HepG2 (cell line): Measurements from ENCODE around the gene PRXL2B. TPM values are rescaled to one million over a fixed set of nuclear protein-coding genes. Genes with fewer than 3 reads are reported as not detected.
A peak's percentile ranks its signal among the peaks of the same experiment; 100 is the strongest.

Source experiments
- ARID4A ChIP-seq: sonication (generic); formaldehyde crosslinking; IDR thresholded peaks from 2 replicates; pipeline ENCODE4 v1.5.0; 2020; ENCODE audit warnings: mild to moderate bottlenecking, missing genetic modification reagents, borderline replicate concordance
- BRD4 ChIP-seq: sonication (generic); formaldehyde crosslinking; IDR thresholded peaks from 2 replicates; pipeline ENCODE4 v1.4.0; 2020; ENCODE audit warnings: missing genetic modification reagents
- FOXO1 ChIP-seq: sonication (generic); formaldehyde crosslinking; IDR thresholded peaks from 2 replicates; pipeline ENCODE4 v1.4.0; 2020; ENCODE audit warnings: missing genetic modification reagents
- FOXP4 ChIP-seq: sonication (generic); formaldehyde crosslinking; IDR thresholded peaks from 2 replicates; pipeline ENCODE4 v1.4.0; 2020; ENCODE audit warnings: missing genetic modification reagents
- GABPB1 ChIP-seq: IDR thresholded peaks from 2 replicates; pipeline ENCODE4 v1.6.1; 2016; ENCODE audit warnings: mild to moderate bottlenecking, missing genetic modification reagents, moderate library complexity, missing compliant biosample characterization
- GLI4 ChIP-seq: sonication (generic); formaldehyde crosslinking; IDR thresholded peaks from 2 replicates; pipeline ENCODE4 v1.5.1; 2020; ENCODE audit warnings: missing genetic modification reagents, mild to moderate bottlenecking, moderate library complexity, borderline replicate concordance
- KDM6A ChIP-seq: IDR thresholded peaks from 2 replicates; pipeline ENCODE4 v1.6.1; 2016; ENCODE audit warnings: low read depth
- NFKB2 ChIP-seq: sonication (generic); formaldehyde crosslinking; IDR thresholded peaks from 2 replicates; pipeline ENCODE4 v1.4.0; 2020; ENCODE audit warnings: missing genetic modification reagents, borderline replicate concordance
- SKI ChIP-seq: fragments of 450-650 bp; IDR thresholded peaks from one replicate; pipeline ENCODE4 v1.6.1; 2018; ENCODE audit warnings: mild to moderate bottlenecking; ENCODE audit not compliant: partially characterized antibody
- TCF7 ChIP-seq: sonication (generic); IDR thresholded peaks from 2 replicates; pipeline ENCODE4 v1.6.1; 2016; ENCODE audit warnings: antibody characterized with exemption, low read depth
- THAP8 ChIP-seq: sonication (generic); formaldehyde crosslinking; IDR thresholded peaks from 2 replicates; pipeline ENCODE4 v1.5.1; 2020; ENCODE audit warnings: missing genetic modification reagents, mild to moderate bottlenecking, borderline replicate concordance
- ZBTB7B ChIP-seq: sonication (generic); formaldehyde crosslinking; IDR thresholded peaks from 2 replicates; pipeline ENCODE4 v1.4.0; 2020; ENCODE audit warnings: missing genetic modification reagents
- ZFP62 ChIP-seq: sonication (generic); formaldehyde crosslinking; IDR thresholded peaks from 2 replicates; pipeline ENCODE4 v1.4.0; 2020; ENCODE audit warnings: missing genetic modification reagents
- ZNF232 ChIP-seq: sonication (generic); formaldehyde crosslinking; IDR thresholded peaks from 2 replicates; pipeline ENCODE4 v1.4.0; 2020; ENCODE audit warnings: missing genetic modification reagents, borderline replicate concordance
- ZNF441 ChIP-seq: sonication (generic); formaldehyde crosslinking; IDR thresholded peaks from 2 replicates; pipeline ENCODE4 v1.7.0; 2021; ENCODE audit warnings: missing genetic modification reagents, borderline replicate concordance
- ZNF577 ChIP-seq: sonication (generic); formaldehyde crosslinking; IDR thresholded peaks from 2 replicates; pipeline ENCODE4 v1.4.0; 2020; ENCODE audit warnings: mild to moderate bottlenecking, low read depth, missing genetic modification reagents, borderline replicate concordance
- ZNF629 ChIP-seq: sonication (generic); formaldehyde crosslinking; conservative IDR thresholded peaks from 2 replicates; pipeline ENCODE4 v1.5.0; 2020; ENCODE audit warnings: missing genetic modification reagents
- ZNF770 ChIP-seq: sonication (generic); formaldehyde crosslinking; IDR thresholded peaks from 2 replicates; pipeline ENCODE4 v1.5.0; 2020; ENCODE audit warnings: mild to moderate bottlenecking, missing genetic modification reagents
- ZNF891 ChIP-seq: sonication (generic); formaldehyde crosslinking; IDR thresholded peaks from 2 replicates; pipeline ENCODE4 v1.5.0; 2020; ENCODE audit warnings: mild to moderate bottlenecking, missing genetic modification reagents
- polyA plus RNA-seq, 8 experiments: library from polyadenylated mRNA; depleted of rRNA in 3 of 8; stranded (reverse) in 7 of 8; unstranded in 1 of 8; fragments of >200 nt; fragmentation: Illumina TruSeq in 4 of 8; extraction: Trizol in 4 of 8; gene quantifications; 2 replicates each; pipeline versions ENCODE4 v1.2.1 to v1.2.3, GENCODE V29; 2011 to 2016; ENCODE audit warnings: low read depth in 4 of 8, missing spikeins in 1 of 8, mixed read lengths in 1 of 8; ENCODE audit not compliant: insufficient read depth in 1 of 8
- total RNA-seq, 5 experiments: library from RNA; depleted of rRNA; stranded (reverse); fragments of >200 nt; fragmentation: Illumina TruSeq; extraction: Trizol; gene quantifications; 2 replicates each; pipeline ENCODE4 v1.2.3, GENCODE V29; 2016; ENCODE audit warnings: low read depth in 1 of 5

PRXL2B gene
- total and polyA plus RNA-seq, 2 of the 13 experiments (the other 11 are each of a cell fraction or from before 2014, with no cell fraction given) = 16.8 to 22.1 TPM

GRCh38 chr1:2575801-2576663 is 10.5 kb upstream of the PRXL2B start (continued):
- TF ChIP-seq ZNF441 (CRISPR knock-in tag) = peak; percentile 49; the same call in 1 of the 2 replicates
- TF ChIP-seq ZNF770 (CRISPR knock-in tag) = no peak
- no peak for TF ChIP-seq BRD4
- TF ChIP-seq FOXP4 (CRISPR knock-in tag) = peak; percentile 89
- peak; percentile 55; the same call in 1 of the 2 replicates for TF ChIP-seq ZBTB7B (CRISPR knock-in tag)
- TF ChIP-seq GLI4 (CRISPR knock-in tag) = no peak; the same call in 1 of the 2 replicates
- peak; percentile 72 for TF ChIP-seq KDM6A
- TF ChIP-seq THAP8 (CRISPR knock-in tag) = no peak
- TF ChIP-seq ARID4A = peak; percentile 55; the same call in 1 of the 2 replicates
- no peak for TF ChIP-seq ZNF891 (CRISPR knock-in tag)
- TF ChIP-seq GABPB1 (CRISPR knock-in tag) = peak; percentile 50
- no peak for TF ChIP-seq ZNF629 (CRISPR knock-in tag)
- peak; percentile 95 for TF ChIP-seq SKI
- TF ChIP-seq ZFP62 (CRISPR knock-in tag) = no peak
- TF ChIP-seq ZNF577 = no peak
- no peak for TF ChIP-seq ZNF232
- no peak for TF ChIP-seq NFKB2 (CRISPR knock-in tag)
- peak; percentile 80; the same call in 1 of the 2 replicates for TF ChIP-seq FOXO1 (CRISPR knock-in tag)
- TF ChIP-seq TCF7 = no peak
